Measurements from ENCODE around the gene ZSWIM4.
"Not testable (repeated sequence)": the region's sequence is repeated elsewhere in the genome, so short reads cannot be mapped to it uniquely, and the experiment has no call there.

ZSWIM4 gene

GRCh38 chr19:13848798-13849676 is 53.8 kb downstream of the ZSWIM4 start:
- no peak overlapping the region for H3K4me3 ChIP-seq (ENCODE audit: low read depth, low read length)
- TF ChIP-seq, protein P1, sequence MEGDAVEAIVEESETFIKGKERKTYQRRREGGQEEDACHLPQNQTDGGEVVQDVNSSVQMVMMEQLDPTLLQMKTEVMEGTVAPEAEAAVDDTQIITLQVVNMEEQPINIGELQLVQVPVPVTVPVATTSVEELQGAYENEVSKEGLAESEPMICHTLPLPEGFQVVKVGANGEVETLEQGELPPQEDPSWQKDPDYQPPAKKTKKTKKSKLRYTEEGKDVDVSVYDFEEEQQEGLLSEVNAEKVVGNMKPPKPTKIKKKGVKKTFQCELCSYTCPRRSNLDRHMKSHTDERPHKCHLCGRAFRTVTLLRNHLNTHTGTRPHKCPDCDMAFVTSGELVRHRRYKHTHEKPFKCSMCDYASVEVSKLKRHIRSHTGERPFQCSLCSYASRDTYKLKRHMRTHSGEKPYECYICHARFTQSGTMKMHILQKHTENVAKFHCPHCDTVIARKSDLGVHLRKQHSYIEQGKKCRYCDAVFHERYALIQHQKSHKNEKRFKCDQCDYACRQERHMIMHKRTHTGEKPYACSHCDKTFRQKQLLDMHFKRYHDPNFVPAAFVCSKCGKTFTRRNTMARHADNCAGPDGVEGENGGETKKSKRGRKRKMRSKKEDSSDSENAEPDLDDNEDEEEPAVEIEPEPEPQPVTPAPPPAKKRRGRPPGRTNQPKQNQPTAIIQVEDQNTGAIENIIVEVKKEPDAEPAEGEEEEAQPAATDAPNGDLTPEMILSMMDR (IDR thresholded peaks at IDR 0.05; ENCODE audit: low read depth, low read length) = no peak

- peak overlapping the region; percentile 51 for H3K4me3 ChIP-seq (ENCODE audit: low read depth, low read length)
- TF ChIP-seq, protein P1 (IDR thresholded peaks at IDR 0.05; ENCODE audit: low read depth, low read length) = no peak
These were observed 55.0 kb downstream of the ZSWIM4 start for GRCh38 chr19:13849991-13850909.

DNA sequence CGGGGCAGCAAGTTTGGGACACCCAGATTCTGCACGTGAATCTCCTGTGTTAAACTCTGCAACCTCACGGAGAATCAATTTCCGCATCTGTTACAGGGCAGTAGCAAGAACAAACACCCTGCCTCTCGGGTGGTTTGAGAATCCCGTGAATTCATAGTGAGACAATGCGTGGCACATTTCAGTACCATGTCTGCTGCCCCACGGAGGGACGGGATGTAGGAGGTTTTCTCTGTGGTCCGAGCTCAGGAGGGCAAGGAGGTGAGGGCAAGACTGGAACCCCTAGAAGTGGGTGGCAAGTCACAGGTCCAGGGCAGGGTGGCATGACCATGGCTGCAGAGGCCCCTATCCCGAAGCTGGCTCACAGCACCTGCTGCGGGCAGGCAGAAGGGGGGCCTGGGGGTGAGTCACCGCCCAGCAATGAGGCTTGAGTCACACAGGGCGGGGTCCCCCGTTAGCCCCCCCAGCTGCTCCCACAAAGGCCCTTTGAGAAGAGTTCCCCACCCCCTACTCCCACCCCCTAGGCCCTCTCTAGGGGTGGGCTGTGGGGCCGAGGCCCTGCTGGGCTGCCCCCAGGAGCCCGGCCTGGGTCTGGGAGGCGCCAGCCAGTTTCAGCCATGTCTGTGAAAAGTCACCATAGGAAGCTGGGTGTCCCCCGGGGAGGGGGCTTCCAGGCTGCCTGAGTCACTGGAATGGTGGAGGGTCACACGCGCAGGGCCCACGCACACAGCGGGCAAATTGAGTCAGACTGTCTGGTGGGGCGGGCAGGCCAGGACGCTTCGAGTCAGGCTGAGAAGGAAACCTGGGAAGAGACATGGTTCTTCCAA is 55.9 kb downstream of the ZSWIM4 start:
- peak overlapping the region; percentile 51 for H3K4me3 ChIP-seq (ENCODE audit: low read depth, low read length)
- TF ChIP-seq, protein P1 (IDR thresholded peaks at IDR 0.05; ENCODE audit: low read depth, low read length) = no peak

DNA sequence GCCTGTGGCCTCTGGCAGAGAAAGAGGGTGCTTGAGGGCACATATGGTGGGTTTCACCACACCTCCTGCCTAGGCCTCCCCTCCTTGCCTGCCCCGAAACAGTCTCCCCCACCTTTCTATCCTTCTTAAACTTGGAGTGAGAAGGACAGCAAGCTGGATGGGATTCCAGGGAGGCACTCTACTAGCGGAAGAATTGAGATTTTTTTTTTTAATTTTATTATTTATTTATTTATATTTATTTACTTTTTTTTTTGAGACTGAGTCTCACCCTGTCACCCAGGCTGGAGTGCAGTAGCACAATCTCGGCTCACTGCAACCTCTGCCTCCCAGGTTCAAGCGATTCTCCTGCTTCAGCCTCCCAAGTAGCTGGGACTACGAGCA is 56.5 kb downstream of the ZSWIM4 start:
- peak overlapping the region; percentile 18; the same call in 1 of the 2 replicates for H3K4me3 ChIP-seq (ENCODE audit: low read depth, low read length)

DNA sequence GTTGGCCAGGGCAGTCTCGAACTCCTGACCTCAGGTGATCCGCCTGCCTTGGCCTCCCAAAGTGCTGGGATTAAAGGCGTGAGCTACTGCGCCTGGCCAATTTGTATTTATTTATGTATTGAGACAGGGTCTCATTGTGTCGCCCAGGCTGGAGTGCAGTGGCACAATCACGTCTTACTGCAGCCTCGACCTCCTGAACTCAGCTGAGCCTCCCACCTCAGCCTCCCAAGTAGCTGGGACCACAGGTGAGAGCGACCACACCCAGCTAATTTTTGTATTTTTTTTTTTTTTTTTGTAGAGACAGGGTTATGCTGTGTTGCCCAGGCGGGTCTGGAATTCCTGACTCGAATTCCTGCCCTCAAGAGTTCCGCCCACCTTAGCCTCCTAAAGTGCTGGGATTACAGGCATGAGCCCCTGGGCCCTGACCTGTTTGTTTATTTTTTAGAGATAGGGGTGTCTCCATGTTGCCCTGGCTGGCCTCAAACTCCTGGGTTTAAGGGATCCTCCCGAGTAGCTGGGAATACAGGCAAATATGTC is 57.0 kb downstream of the ZSWIM4 start:
- H3K4me3 ChIP-seq (ENCODE audit: low read depth, low read length) = not testable (repeated sequence)

- no peak overlapping the region for H3K4me3 ChIP-seq (ENCODE audit: low read depth, low read length)
- TF ChIP-seq, protein P1 (IDR thresholded peaks at IDR 0.05; ENCODE audit: low read depth, low read length) = no peak
These were observed 61.3 kb downstream of the ZSWIM4 start for GRCh38 chr19:13856497-13856896.

GRCh38 chr19:13859361-13859880 is 64.2 kb downstream of the ZSWIM4 start:
- no peak overlapping the region for H3K4me3 ChIP-seq (ENCODE audit: low read depth, low read length)
- TF ChIP-seq, protein P1 (IDR thresholded peaks at IDR 0.05; ENCODE audit: low read depth, low read length) = no peak

Measured in WI38 (cell line).